Mammary epithelial cell (primary cell): ENCODE results near the gene ITPR2.

Experiments
- CTCF ChIP-seq, 2 donors: IDR thresholded peaks in 1 of 2; conservative IDR thresholded peaks in 1 of 2; 2 replicates each; pipeline ENCODE4 v1.5.1; 2011 to 2012; ENCODE audit warnings: inconsistent platforms in 2 of 2, low read length in 2 of 2, mild to moderate bottlenecking in 2 of 2, control low read depth in 1 of 2, low read depth in 1 of 2; ENCODE audit not compliant: insufficient read depth in 1 of 2; ENCODE audit errors: extremely low read depth in 1 of 2
- EZH2 ChIP-seq: IDR thresholded peaks from 2 replicates; pipeline ENCODE4 v1.6.1; 2012; ENCODE audit warnings: low read length, inconsistent platforms, borderline replicate concordance

GRCh38 chr12:26805401-26805971 is 27.5 kb downstream of the ITPR2 start:
- TF ChIP-seq CTCF (conservative IDR thresholded peaks at IDR 0.05 in 1 of 2, IDR thresholded peaks at IDR 0.05 in 1 of 2; ENCODE audit: extremely low read depth in 1 of 2, insufficient read depth in 1 of 2, low read depth in 1 of 2, low read length in 2 of 2) = no peak
- TF ChIP-seq EZH2 = no peak
